Thyroid gland (tissue), 4 donors: Measurements from ENCODE around the gene KCNJ5. TPM values are rescaled to one million over a fixed set of nuclear protein-coding genes. Genes with fewer than 3 reads are reported as not detected.

Source experiments
- DNase-seq, 2 donors: peaks; one replicate each; pipeline ENCODE4 v3.0.0-alpha.2; 2019
- H3K27ac ChIP-seq, 3 donors: fragments of 200-600 bp; sonication (generic); 1 replicate in 2 of 3; 2 replicates in 1 of 3; pipeline ENCODE4 v1.5.1; 2016 to 2019; ENCODE audit warnings: mild to moderate bottlenecking in 1 of 3, moderate library complexity in 1 of 3
- H3K27me3 ChIP-seq: fragments of 200-600 bp; sonication (generic); one replicate; pipeline ENCODE4 v1.5.1; 2019
- H3K36me3 ChIP-seq, 2 donors: fragments of 200-600 bp; sonication (generic); one replicate each; pipeline ENCODE4 v1.5.1; 2016 to 2019
- H3K4me1 ChIP-seq, 2 donors: fragments of 200-600 bp; sonication (generic); one replicate each; pipeline ENCODE4 v1.5.1; 2017 to 2019
- H3K4me3 ChIP-seq, 3 donors: fragments of 200-600 bp; sonication (generic); replicated peaks in 1 of 3; 1 replicate in 2 of 3; 2 replicates in 1 of 3; pipeline ENCODE4 v1.5.1; 2016; ENCODE audit warnings: mild to moderate bottlenecking in 1 of 3
- H3K9me3 ChIP-seq: fragments of 200-600 bp; sonication (generic); one replicate; pipeline ENCODE4 v1.5.1; 2017
- POLR2A ChIP-seq, 2 donors: fragments of 450-650 bp; IDR thresholded peaks; one replicate each; pipeline ENCODE4 v1.6.1; 2017; ENCODE audit warnings: antibody characterized with exemption in 2 of 2, mild to moderate bottlenecking in 2 of 2, moderate library complexity in 1 of 2
- WGBS, 2 donors: methylation state at CpG; one replicate each; pipeline ENCODE4 v1.1.5; 2017; 5-methylcytosine and 5-hydroxymethylcytosine counted together
- intact Hi-C: fragments of 100-400 bp; cut with DNase I; formaldehyde crosslinking; loops from one replicate; pipeline ENCODE4 v1.15.1; 2023
- total RNA-seq, 4 donors: library from RNA; depleted of rRNA; stranded (reverse); fragments of >200 nt; gene quantifications; one replicate each; pipeline ENCODE4 v1.2.3, GENCODE V29; 2016
- TF ChIP-seq, protein P1 (sequence below), 6 experiments: fragments of 200-600 bp in 3 of 6; fragments of 450-650 bp in 3 of 6; sonication (generic) in 3 of 6; IDR thresholded peaks; one replicate each; pipeline ENCODE4 v1.5.1; 2016 to 2019; ENCODE audit warnings: antibody characterized with exemption in 6 of 6, mild to moderate bottlenecking in 2 of 6, inconsistent platforms in 1 of 6, moderate library complexity in 1 of 6

The KCNJ5 gene
- total RNA-seq, 4 donors from 2014 or later: 0.40 to 2.7 (median 1.2) TPM

DNA sequence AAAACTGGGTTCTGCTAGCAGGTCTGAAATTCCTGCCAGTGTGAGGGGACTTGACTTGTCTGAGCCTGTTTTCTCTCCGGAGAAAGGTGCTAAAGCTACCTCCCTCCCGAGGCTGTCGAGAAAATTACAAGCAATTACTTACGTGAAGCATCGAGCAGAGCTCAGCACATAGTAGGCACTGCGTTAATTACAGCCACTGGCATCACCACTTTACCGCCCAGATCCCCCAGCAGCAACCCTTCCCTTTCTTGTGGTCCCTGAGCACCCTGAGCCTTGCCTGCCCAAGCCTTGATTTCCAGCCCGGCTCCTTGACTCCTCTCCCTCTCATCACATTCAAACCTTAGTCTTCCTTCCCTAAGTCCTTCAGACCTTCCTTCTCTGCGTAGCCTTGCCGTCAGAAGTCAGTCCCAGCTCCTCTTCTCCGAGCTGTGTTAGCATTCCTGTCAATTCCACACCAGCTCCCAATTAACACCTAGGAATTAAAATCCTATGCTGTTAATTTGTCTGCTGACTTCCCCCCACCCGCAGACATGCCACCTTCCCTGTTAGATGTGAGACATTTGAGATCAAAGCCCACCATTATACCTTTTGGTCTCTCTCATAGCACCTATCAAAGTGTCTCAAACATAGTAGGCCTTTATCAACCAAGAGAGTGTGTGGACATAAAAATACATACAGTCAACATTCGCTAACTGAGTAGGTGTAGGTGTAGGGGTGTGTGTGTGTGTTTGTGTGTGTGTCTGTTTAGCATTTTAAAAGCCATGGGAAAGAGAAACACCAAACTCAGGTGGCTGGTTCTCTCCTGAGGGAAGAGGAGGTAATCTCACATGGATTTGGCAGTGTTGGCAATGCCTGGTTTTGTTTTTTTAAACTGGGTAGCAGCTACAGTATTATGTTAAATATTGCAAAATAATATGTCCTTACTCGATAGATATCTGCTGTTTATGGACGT, 2.8 kb upstream of the KCNJ5 start:
- intact Hi-C loops: no loop called here
- no peak for TF ChIP-seq POLR2A (IDR thresholded peaks at IDR 0.05)
- TF ChIP-seq, protein P1, sequence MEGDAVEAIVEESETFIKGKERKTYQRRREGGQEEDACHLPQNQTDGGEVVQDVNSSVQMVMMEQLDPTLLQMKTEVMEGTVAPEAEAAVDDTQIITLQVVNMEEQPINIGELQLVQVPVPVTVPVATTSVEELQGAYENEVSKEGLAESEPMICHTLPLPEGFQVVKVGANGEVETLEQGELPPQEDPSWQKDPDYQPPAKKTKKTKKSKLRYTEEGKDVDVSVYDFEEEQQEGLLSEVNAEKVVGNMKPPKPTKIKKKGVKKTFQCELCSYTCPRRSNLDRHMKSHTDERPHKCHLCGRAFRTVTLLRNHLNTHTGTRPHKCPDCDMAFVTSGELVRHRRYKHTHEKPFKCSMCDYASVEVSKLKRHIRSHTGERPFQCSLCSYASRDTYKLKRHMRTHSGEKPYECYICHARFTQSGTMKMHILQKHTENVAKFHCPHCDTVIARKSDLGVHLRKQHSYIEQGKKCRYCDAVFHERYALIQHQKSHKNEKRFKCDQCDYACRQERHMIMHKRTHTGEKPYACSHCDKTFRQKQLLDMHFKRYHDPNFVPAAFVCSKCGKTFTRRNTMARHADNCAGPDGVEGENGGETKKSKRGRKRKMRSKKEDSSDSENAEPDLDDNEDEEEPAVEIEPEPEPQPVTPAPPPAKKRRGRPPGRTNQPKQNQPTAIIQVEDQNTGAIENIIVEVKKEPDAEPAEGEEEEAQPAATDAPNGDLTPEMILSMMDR (IDR thresholded peaks at IDR 0.05): no peak
- H3K4me1 ChIP-seq: peaks cover 12 to 15% of the 10 kb centered on the region in 2 donors
- no peak overlapping the region for H3K27ac ChIP-seq
- no peaks in the 10 kb centered on the region for H3K36me3 ChIP-seq
- no peak overlapping the region for H3K4me3 ChIP-seq
- no peaks in the 10 kb centered on the region for H3K9me3 ChIP-seq
- DNase-seq: no peak
- 82 to 83% methylated on average over 15 of the region's 15 CpGs for WGBS, 2 donors
- H3K27me3 ChIP-seq: no peaks in the 10 kb centered on the region

- no peak for TF ChIP-seq POLR2A (IDR thresholded peaks at IDR 0.05)
- TF ChIP-seq, protein P1 (IDR thresholded peaks at IDR 0.05): no peak
- H3K4me3 ChIP-seq: no peak overlapping the region
- no peaks in the 10 kb centered on the region for H3K27me3 ChIP-seq
- H3K27ac ChIP-seq: no peak overlapping the region
- no peak for DNase-seq
- intact Hi-C loops: no loop called here
- peaks cover 14 to 29% of the 10 kb centered on the region in 2 donors for H3K4me1 ChIP-seq
- no peaks in the 10 kb centered on the region for H3K36me3 ChIP-seq
- WGBS, 2 donors: 84 to 95% methylated on average over 5 of the region's 8 CpGs
- no peaks in the 10 kb centered on the region for H3K9me3 ChIP-seq
Observed at GRCh38 chr11:128889657-128890213, 1.4 kb upstream of the KCNJ5 start.

- intact Hi-C loops: no loop called here
- no peaks in the 10 kb centered on the region for H3K36me3 ChIP-seq
- TF ChIP-seq, protein P1 (IDR thresholded peaks at IDR 0.05): no peak
- TF ChIP-seq POLR2A (IDR thresholded peaks at IDR 0.05): no peak
- H3K9me3 ChIP-seq: no peaks in the 10 kb centered on the region
- peaks cover 16 to 33% of the 10 kb centered on the region in 2 donors for H3K4me1 ChIP-seq
- no peak overlapping the region for H3K27ac ChIP-seq
- H3K27me3 ChIP-seq: no peaks in the 10 kb centered on the region
- DNase-seq: no peak
- 31 to 33% methylated on average over 3 to 9 of the region's 9 CpGs for WGBS, 2 donors
- H3K4me3 ChIP-seq: peak overlapping the region in 1 of 3 donors; percentile 35
Observed at GRCh38 chr11:128890216-128890542, 977 bp upstream of the KCNJ5 start.

DNA sequence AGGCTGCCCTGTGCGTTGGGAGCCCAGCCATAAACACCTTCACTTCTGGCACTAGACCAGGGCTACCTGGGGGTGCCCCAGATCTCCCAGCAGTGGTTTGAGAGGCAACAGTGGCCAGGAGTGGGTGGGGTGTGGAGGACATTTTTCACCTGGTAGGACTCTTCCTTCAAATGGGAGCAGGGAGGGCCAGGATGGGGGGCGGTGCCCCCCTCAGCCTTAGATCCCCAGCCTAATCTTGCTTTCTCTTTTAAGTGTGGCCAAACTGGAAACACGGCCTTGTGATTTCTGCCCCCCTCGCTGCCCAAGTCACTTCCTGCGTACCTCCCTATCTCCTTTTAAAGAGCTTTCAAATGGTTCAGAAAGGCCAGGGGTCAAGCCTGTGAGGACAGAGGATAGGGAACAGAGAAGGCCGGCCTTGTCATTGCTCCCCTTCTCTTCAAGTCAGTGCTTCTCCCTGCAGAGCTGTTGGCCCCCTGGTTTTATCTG, 800 bp downstream of the KCNJ5 start:
- no peak overlapping the region for H3K4me3 ChIP-seq
- H3K27me3 ChIP-seq: no peaks in the 10 kb centered on the region
- no peaks in the 10 kb centered on the region for H3K9me3 ChIP-seq
- no peaks in the 10 kb centered on the region for H3K36me3 ChIP-seq
- WGBS, 2 donors: 71 to 75% methylated on average over 4 to 6 of the region's 6 CpGs
- H3K4me1 ChIP-seq: peaks cover 16 to 35% of the 10 kb centered on the region in 2 donors
- TF ChIP-seq, protein P1 (IDR thresholded peaks at IDR 0.05): no peak
- TF ChIP-seq POLR2A (IDR thresholded peaks at IDR 0.05): no peak
- intact Hi-C loops: no loop called here
- DNase-seq: peak; percentile 43 to 48
- H3K27ac ChIP-seq: peak overlapping the region in 2 of 3 donors; percentile 14 to 41
